ENCODE results near the gene ZNF624.
"Not testable (repeated sequence)": the region's sequence is repeated elsewhere in the genome, so short reads cannot be mapped to it uniquely, and the experiment has no call there.

ZNF624 gene
- long read RNA-seq, full-length matches to known transcripts, result 15 of 22 reads
- long read RNA-seq, partial matches to known transcripts, result 1 of 22 reads
- long read RNA-seq, other reads (novel, unspliced or antisense), result 6 of 22 reads

- Histone ChIP-seq H3K4me3 (replicated peaks; ENCODE audit: insufficient read depth, low read length) (peak within 1 kb of the TSS; percentile 61), H3K27ac (replicated peaks) (peak within 1 kb of the TSS; percentile 80), H3K27me3 (ENCODE audit: insufficient read depth, poor library complexity, severe bottlenecking) (no peaks in the 10 kb centered on the region)
- peak; percentile 47 to 70 for DNase-seq (ENCODE audit: low read depth in 1 of 2, low spot score in 1 of 2)
- TF ChIP-seq CTCF (IDR thresholded peaks at IDR 0.05; ENCODE audit: insufficient read depth, low read length) (no peak), REST (IDR thresholded peaks at IDR 0.05; ENCODE audit: insufficient replicate concordance, low read depth) (no peak), POLR2AphosphoS5 (IDR thresholded peaks at IDR 0.05; ENCODE audit: low read depth) (no peak), SPI1 (IDR thresholded peaks at IDR 0.05; ENCODE audit: borderline replicate concordance, low read depth) (no peak), GABPA (IDR thresholded peaks at IDR 0.05; ENCODE audit: low read depth) (no peak)
Measured at GRCh38 chr17:16653367-16654041, at the start of gene ZNF624. ZNF624 (minus strand) TSS chr17:16653850.

- H3K27ac ChIP-seq (replicated peaks); H3K4me3 ChIP-seq (replicated peaks; ENCODE audit: insufficient read depth, low read length); H3K27me3 ChIP-seq (ENCODE audit: insufficient read depth, poor library complexity, severe bottlenecking); DNase-seq (ENCODE audit: low read depth in 1 of 2, low spot score in 1 of 2): not testable (repeated sequence)
Measured at GRCh38 chr17:16697603-16698002, 44.0 kb upstream of the ZNF624 start.

GRCh38 chr17:16690447-16690846 is 36.8 kb upstream of the ZNF624 start:
- not testable (repeated sequence) for DNase-seq (ENCODE audit: low read depth in 1 of 2, low spot score in 1 of 2); H3K27me3 ChIP-seq (ENCODE audit: insufficient read depth, poor library complexity, severe bottlenecking); H3K4me3 ChIP-seq (replicated peaks; ENCODE audit: insufficient read depth, low read length); H3K27ac ChIP-seq (replicated peaks)

- not testable (repeated sequence) for DNase-seq (ENCODE audit: low read depth in 1 of 2, low spot score in 1 of 2); H3K27ac ChIP-seq (replicated peaks); H3K4me3 ChIP-seq (replicated peaks; ENCODE audit: insufficient read depth, low read length); H3K27me3 ChIP-seq (ENCODE audit: insufficient read depth, poor library complexity, severe bottlenecking)
Measured at GRCh38 chr17:16689731-16690281, 36.2 kb upstream of the ZNF624 start, which contains the start of gene CCDC144A. CCDC144A (plus strand) TSS chr17:16690241; CDS start chr17:16690401, 160 bp downstream.

- H3K4me3 ChIP-seq (replicated peaks; ENCODE audit: insufficient read depth, low read length); H3K27ac ChIP-seq (replicated peaks); DNase-seq (ENCODE audit: low read depth in 1 of 2, low spot score in 1 of 2); H3K27me3 ChIP-seq (ENCODE audit: insufficient read depth, poor library complexity, severe bottlenecking): not testable (repeated sequence)
Measured at GRCh38 chr17:16687151-16687550, 33.5 kb upstream of the ZNF624 start.

GRCh38 chr17:16686019-16686418 is 32.4 kb upstream of the ZNF624 start:
- DNase-seq (ENCODE audit: low read depth in 1 of 2, low spot score in 1 of 2); H3K27ac ChIP-seq (replicated peaks); H3K4me3 ChIP-seq (replicated peaks; ENCODE audit: insufficient read depth, low read length); H3K27me3 ChIP-seq (ENCODE audit: insufficient read depth, poor library complexity, severe bottlenecking): not testable (repeated sequence)

- not testable (repeated sequence) for H3K27me3 ChIP-seq (ENCODE audit: insufficient read depth, poor library complexity, severe bottlenecking); H3K4me3 ChIP-seq (replicated peaks; ENCODE audit: insufficient read depth, low read length); H3K27ac ChIP-seq (replicated peaks); DNase-seq (ENCODE audit: low read depth in 1 of 2, low spot score in 1 of 2)
Measured at GRCh38 chr17:16683290-16684138, 29.9 kb upstream of the ZNF624 start.

Data from HL-60 (cell line).